Suppressor macrophage treated with lipopolysaccharide for 4 hours (primary cell): ENCODE results near the gene MRPL33.

ENCODE experiments used
- DNase-seq: peaks from one replicate; pipeline ENCODE4 v3.0.0-alpha.2; 2020

The MRPL33 gene

DNA sequence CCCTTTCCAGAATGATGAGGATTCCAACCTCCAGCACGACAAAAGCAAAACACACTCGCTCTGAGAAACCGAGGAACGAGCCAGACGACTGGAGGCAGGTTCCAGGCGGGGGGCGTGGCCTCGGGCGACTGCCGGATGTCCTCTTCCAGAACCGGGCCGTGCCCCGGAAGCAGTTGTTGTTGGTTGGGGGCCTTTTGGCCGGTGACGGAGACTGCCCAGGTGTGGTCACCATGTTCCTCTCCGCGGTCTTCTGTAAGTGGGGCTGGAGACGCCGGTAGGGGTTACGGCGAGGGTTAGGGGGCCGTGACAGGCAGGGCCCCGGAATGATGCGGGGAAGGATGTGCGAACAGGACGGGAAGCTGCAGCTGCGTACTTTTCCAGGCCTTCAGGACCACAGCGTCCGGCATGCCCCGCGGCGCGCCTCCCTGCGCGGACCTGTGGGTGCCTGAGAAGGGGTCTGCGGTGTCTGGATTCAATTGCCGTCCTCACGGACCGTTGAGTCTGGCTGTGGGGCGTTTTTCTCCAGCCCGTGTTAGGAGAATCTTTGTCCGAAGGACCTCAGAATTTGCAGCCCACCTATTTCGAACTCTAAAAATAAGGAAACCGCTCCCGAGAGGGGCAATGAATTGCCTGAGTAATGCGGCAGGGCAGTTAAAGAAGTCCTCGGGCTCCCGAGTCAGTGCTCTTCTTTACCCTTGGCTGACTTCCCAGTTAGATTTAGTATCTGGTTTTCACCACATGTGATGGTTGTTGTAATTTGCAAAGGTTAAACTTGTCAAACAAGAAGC, at the start of gene MRPL33:
MRPL33 (plus strand) TSS at position 172 of the 788 bp plus-strand sequence; CDS start at position 231, 59 bp downstream.
- DNase-seq = peak; percentile 93

DNA sequence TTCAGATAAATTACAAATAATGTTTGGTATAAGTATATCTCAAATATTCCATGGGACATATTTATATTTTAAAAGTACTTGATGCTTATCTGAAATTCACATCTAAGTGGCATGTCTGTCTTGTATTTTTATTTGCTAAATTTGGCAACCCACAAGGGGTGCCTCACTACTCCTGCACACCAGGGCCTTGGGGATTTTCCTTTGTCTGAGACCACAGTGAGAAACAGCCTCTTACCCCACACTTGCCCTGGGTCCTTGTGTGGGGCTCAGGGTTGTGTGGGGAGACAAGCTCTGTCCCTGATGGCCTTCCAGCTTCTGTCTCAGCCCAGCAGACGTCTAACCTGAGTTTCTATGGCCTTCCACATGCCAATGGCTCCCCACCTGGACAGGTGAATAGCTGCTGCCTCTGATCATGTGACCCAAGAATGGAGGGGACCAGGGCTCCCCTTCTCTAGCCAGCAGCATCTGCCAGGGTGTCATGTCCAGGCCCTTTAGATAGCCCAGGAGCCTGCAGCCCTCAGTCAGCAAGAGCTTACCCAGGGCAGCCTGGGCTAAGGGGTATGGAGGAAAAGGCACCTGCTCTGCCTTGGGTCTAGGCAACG, 49.5 kb upstream of the MRPL33 start:
- DNase-seq = no peak

DNA sequence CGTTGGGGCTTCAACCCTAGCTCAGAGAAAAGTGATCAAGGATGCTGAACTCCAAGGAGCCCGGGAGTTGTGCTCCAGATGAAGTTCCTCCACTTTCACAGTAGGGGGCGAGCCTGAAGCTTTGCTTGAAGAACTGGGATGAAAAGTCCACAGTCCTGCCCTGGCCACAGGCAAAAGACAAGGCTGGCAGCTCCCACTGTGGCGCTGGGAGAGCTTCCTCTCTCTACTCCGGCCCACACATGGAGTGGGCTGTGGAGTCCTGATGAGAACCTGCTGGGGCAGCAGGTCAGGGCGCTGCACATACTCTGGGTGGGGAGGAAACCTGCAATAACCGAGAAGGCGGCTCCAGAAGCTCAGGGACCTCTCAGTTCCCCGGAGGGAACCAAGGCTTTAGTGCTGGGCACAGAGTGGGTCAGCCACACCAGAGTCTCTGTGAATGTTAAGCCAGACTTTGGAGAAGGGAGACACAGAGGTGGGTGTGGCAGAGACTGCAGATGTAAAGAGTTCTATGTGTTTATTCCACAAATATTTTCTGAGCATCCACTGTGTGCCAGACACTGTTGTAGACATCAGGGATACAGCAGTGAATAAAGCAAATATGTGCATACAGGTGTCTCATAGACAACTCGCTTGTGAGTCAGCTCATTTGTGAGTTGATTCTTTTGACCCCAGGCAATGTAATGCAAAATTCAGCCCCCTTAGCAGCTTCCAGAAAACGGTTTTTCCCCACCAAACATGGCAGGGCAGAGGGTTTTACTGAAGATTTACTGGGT, 48.0 kb upstream of the MRPL33 start:
- peak; percentile 76 for DNase-seq

DNA sequence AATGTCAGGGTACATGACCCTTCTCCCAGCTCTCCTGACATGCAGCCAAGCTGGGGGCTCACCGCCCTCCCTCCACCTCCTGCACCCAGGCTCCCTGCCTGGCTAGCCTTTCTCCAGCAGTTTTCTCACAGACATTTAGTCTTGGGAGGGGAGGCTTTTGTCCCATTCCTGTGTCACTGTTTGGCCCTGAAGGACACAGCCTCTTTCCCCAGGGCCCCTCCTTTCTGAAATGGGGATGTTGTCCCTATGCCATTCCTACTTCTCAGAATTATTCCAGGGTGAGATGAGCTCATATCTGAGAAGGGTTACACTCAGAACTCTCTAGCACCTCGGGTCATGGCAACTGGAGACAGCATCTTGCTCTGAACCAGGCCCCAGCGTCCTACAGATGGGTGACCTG, 47.3 kb upstream of the MRPL33 start:
- no peak for DNase-seq

DNA sequence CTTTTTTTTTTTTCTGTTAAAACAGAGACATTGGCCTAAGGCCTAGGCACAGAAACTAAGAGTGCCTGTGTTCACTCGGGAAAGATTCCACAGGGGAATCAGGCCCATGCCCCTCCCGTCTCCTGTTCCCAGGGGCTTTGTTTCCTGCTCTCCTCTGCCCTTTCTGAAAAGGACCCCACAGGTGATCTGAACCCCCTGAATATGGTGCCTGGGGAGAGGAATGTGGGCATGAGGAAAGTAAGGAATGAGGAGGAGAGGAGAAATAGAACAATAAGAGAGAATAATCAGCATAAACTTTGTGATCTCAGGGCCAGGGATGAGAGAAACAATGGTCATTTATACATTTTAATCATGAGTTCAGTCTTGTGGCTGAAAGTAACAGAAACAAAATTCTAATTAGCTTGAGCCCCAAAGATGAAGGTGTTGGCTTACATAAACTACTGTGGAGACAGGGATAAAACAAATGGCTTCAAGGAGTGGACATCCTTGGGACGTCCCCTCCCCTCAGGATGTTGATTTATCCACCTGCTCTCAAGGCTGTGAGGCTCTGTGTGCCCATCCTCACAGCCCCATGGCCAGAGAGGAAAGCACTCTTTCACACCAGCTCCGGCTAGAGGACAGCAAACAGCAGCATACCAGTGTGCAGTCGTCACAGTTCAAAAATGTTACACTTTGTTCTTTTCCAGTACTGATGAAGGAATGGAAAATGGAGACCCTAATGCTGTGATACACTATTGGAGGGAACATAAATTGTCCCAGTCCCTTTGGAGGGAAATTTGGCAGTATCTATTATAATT, 46.4 kb upstream of the MRPL33 start:
- no peak for DNase-seq

DNA sequence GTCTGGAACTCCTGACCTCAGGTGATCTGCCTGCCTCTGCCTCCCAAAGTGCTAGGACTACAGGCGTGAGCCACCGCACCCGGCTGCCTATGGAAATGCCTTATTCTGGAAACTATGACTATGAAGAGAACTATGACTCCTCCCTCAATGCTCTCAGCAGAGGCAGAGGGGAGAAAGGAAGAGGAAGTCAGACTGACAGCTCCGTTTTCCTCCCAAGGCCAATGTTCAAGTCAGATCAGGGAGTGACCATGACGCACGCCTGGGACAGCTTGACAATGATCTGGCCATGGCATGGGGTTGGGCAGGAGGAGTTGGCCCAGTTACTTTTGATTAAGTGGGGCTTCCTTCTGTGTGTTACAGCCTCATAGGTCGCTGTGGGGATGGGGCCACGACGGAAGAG, 44.3 kb upstream of the MRPL33 start:
- peak; percentile 88 for DNase-seq

DNA sequence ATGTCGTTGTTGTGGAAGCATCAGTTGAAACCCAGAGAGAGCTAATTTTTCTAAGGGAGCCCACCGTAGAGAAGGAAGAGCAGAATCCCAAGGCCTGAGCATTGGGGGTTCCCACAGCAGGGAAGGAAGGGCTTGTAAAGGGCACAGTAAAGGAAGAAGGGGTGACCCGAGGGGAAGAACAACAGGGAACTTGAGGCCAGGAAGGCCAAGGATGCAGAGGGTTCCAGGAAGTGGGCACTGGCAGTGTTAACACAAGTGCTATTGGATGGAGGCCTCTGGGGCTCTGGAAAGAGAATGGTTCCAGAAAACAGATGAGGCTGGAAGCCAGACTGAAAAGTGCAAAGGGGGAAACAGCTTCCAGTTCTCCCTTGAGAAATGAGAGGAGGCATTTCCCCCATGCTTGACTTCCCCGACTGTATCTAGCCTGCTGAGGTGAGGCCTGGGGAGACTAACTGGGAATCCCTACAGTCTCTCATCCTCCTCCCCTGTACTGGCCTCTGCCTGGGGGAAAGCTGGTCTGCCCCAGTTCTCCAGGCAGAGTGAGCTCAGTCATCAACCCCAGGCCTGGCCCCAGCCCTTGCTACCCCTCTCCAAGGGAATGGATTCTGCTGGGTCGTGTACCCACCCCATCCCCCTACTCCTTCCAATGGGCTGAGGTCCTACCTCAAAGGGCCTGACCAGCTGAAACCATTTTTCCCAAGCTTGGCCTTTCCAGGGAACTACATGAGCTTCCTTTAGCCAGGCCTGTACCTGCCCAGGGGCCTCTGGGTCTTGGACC, 43.2 kb upstream of the MRPL33 start:
- DNase-seq = no peak

DNA sequence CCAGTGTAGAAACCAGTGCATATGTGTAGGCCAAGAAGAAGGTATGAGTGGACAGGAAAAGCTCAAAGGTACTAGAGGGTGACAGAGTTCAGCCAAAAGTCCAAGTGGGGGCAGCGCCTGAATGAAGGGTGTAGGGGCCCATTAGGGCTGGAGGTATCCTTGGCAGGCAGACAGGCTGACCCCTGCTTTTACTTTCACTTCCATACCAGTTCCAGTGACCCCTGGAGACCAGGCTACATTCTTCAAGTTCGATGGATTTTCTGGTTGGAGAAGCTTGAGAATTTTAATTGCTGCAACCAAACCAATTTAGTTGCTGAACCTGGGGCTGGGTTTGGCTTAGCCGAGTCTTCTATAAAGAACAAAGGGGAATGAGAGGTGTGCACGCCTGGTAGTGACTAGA, 42.3 kb upstream of the MRPL33 start:
- DNase-seq = no peak

DNA sequence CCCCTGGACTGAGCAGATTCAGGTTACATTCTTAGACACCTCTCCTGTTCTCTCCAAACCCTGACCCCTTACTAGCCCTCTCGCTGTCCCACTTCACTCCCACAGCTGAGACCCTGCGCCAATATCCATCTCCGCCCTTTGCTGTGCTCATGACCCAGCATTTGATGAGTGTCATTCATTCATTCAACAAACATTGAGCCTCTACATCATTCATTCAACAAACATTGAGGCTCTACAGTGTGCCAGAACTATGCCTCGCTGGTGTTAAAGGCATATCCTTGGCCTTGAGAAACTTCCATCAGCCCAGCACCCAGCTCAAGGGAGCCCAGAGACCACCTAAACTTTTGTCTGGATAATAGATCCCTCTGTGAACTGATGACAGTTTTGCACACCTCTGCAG, 41.9 kb upstream of the MRPL33 start:
- no peak for DNase-seq

DNA sequence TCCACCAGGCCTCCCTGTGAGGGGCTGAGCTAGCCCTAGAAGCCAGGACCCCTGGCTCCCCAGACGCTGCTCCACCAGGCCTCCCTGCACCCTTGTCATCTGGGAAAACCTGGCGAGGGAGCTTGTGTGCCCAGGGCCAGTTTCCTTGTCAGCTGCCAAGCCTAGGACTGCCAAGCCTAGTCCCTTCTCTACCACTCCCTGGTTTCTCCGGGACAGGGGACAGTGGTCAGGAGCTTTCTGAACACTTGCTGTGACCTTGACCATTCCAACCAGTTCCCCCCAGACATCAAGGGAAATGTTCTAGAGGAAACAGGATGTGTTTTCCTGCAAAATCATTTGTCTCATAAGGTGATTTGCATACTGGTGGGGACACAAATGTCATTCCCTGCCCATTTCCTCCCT, 41.3 kb upstream of the MRPL33 start:
- DNase-seq = no peak

DNA sequence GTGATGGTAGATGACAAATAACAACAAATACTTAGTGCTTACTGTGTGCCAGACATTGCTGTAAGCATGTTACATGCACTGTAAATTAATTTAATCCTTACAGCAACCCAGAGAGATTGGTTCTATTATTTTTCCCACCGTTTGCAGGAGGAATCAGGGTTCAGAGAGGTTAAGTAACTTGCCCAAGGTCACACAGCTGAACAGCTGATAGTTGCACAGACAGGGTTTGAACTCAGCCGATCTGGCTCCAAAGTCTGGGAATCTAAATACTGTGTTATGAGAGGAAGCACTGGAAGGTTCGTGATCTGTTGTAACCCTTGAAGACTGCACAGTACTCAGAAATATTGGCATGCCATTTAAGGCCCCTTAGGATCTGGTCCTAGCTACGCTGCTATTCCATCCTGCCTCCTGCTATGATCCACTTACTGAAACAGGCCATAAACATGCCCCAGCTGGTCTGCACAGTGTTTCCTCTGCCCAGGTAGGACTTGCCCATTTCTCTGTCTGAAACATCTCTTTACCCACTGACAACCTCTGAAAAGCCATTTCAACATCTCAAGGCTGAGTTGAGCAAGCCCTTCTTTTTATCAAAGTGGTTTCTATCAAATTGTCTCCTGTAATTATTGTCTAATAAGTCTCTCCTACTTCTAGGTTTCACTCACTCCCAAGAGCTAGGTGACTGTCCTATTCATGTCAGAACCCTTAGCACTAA, 40.4 kb upstream of the MRPL33 start:
- DNase-seq = no peak

DNA sequence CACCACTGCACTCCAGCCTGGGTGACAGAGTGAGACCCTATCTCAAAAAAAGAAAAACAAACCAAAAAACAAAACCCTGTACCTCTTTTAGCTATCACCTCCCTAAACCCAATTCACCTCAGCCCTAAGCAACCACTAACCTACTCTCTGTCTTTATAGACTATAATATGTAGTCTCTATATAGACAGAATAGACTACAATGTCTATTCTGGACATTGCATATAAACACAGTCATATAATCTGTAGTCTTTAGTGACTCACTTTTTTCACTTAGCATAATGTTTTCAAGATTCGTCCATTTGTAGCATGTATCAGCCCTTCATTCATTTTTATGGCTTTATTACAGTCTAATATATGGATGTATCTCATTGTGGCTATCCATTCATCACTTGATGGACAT, 37.2 kb upstream of the MRPL33 start:
- DNase-seq = no peak

DNA sequence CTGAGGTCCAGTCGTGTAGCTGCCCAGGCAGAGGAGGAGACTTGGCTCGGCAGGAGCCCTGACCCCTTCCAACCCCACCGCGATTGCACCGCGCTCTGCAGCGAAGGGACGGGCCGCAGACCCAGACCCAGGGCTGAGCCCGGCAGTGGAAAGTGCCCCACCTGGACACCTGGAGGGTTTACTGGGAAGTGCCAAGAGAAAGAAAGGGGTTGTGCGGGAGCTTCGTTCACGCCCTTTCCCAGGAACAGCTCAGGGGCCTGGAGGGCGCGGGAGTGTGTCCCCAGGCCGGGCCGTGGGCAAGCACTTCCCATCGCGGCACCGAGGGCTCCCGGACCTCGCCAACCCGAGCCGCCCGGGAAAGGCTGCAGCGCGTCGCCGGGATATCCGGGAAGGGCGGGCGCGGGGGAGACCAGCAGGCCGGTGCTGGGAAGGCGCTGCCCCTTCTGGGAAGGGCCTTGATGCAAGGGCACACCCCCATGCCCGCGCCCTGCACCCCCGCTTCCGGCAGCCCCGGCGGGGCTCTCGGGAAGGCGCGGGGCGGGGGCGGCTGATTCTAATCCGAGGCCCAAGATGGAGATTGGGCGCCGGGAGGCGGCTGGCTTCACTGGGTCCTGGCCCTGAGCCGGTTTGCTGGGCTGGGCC, 36.1 kb upstream of the MRPL33 start:
- peak; percentile 87 for DNase-seq

DNA sequence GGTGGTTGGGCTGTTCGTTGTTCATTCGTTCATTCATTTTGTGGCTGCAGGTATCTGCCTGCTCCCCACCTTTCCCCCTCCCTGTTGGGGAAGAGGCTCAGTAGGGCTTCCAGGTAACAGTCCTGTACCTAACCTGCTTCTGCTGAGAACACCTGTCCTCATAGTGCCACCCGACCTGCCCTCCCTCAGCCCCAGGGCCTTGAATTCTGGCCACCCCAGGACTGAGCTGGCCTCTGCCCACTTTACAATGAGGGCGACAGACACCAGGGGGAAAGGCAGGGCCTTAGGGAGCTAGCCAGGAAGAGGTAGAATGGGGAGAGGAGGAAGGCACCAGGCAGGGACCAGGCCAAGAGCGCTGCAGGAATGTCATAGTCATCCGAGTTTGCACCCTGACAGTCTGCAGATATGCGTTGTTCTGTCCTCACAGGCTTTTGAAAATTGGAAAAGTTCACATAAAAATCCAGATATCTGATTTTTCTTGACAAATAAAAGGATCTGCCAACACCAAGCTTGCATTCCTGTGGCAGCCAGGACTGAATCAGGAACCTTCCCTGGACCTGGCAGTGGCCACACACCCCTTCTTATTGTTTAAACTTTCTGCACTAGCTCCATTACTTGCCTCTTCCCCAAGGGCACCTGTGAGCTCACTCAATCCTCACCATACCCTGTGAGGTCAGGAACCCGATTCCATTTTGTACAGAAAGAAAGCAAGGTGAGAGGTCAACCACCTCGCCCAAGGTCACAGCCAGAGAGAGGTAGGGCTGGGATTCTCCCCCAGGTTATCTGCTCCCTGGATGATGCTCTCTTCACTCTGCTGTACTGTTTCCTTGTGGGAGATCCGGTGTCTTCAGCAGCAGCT, 35.3 kb upstream of the MRPL33 start:
- no peak for DNase-seq

DNA sequence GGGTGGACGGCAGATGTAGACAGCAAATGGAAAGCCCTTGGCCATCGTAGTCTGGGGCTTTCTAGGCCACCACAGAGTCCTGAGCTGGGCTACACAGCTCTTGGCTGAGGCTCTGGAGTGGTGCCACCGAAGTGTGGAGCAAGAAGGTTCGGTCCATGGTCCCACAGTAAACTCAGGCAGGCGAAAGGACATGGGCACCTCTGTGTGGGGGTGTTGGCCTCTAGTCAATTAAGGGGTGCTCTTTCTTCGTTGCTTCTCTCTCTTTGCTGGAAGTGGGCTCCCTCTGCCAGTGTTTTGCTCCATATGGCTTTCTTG, 34.7 kb upstream of the MRPL33 start:
- DNase-seq = no peak

DNA sequence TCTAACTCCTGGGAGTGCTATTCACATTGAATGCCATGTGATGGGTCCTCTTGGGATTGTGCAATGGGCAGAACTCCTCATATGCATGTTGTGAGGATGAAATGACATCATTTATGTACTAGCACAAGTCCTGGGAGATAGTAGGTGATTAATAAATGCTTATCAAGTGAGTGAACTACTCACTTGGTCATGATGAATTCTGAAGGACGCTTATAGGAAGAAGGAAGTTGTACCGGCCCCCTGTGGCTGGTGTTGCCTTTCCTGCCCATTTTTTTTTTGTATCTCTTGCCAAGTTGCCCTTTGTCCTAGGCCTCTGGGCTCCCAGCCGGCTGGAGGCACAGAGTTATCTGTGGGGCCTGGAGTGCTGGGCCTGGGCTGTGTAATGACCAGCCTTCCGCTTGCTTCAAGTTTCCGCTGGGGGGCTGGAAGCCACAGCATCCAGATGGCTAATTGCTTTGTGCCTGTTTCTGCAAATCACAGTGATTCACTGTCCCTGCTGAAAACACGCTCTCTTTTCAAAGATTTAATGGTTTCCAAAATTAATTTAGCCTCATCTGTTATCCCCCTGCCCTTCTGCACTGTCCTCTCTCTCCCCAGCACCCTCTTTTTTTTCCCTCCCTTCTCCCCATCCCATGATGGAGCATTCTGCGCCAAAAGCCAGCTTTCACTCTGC, 33.7 kb upstream of the MRPL33 start:
- DNase-seq = peak; percentile 82

DNA sequence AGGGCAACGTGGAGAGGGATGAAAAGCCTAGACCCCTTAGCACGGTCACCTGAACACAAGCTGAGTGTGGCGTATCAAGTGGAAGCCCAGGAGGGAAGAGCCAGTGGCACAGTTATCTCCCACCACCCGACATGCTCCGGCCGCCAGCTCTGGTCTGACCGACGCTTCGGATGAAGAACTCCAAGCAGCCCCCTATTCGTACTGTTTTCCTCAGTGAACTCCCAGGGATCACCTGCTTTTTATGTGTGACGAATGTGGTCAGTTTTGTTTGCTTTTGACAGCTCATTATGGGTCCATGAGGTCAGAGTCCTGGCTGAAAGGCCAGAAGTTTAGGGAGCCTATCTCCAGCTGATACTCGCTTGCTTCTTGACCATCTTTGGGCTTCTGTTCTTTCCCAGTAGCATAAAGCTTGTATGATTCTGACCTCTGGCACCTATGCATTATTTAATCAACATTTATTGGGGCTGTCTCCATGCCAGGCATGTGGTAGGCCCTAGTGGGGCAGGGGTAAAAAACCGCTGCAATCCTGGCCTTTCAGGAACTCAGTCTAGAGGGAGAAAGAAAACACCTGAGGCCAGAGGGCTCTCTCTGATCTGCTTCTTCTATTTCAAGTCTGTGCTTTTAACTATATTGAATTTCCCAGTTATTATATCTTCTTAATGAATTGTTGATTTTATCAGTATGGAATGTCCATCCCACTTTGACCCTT, 33.0 kb upstream of the MRPL33 start:
- no peak for DNase-seq

DNA sequence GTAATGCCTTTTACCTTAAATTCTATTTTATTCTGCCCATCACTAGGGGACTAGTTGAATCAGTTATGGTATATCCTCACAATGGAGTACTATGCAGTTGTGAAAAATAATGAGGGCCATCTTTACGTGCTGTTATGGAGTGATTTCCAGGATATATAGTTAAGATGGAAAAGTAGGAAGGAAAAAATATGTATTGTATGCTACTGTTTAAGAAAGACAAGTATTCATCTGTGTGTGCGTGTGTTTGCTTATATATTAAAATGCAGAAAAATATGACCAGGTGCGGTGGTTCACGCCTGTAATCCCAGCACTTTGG, 32.5 kb upstream of the MRPL33 start:
- DNase-seq = no peak

DNA sequence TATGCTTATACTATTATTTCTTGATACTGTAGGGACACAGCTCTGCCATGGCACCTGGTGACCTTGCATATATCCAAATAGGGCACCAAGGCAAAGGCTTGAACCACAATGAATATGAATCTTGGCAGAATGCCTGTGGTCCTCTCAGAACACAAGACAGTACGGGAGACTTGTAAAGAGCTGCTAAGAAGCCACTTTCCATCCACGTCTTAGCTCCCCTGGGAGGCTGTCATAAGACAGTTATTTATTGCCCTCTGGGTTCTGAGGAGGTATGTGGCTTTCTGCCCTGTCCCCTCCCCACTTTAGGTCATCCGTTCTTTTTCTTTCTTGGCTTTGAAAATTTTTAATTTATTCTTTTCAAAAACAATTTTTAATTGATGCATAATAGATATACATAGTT, 29.8 kb upstream of the MRPL33 start:
- no peak for DNase-seq
